Measurements from ENCODE around the gene ITFG1.

DNA sequence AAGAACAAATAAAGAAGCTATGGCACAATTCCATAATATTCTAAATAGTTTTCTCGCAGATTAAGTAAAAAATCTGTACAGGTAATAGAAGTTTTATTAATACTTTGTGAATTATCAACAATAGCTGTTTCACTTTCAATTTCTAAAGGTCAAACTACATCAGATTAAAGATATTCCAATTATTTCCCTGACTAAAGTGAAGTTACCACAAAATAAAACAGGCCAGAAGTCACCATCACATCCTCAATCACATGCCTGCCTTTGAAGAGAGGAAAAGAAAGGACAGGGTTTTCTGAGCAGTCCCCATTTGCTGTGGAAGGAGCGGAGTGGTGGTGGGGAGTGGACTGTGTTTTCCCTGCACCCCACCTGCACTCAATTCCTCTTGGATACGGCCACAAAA is 11.1 kb downstream of the ITFG1 start:
- TF ChIP-seq CTCF (IDR thresholded peaks at IDR 0.05), result no peak
- no peak for TF ChIP-seq EP300 (IDR thresholded peaks at IDR 0.05; ENCODE audit: low read depth)
- no peak for TF ChIP-seq POLR2A (IDR thresholded peaks at IDR 0.05)
- no peak for TF ChIP-seq POLR2AphosphoS5 (IDR thresholded peaks at IDR 0.05)

All from transverse colon (tissue), 4 donors.